Testis (tissue), 2 donors: ENCODE data around the gene EYA2.

ENCODE experiments used
- CTCF ChIP-seq, 3 experiments: fragments of 450-650 bp in 2 of 3; fragments of 200-600 bp in 1 of 3; sonication (generic) in 1 of 3; IDR thresholded peaks; one replicate each; pipeline ENCODE4 v1.5.1; 2016 to 2019; ENCODE audit warnings: antibody characterized with exemption in 3 of 3, mild to moderate bottlenecking in 2 of 3, moderate library complexity in 1 of 3
- POLR2A ChIP-seq: fragments of 450-650 bp; IDR thresholded peaks from one replicate; pipeline ENCODE4 v1.6.1; 2017; ENCODE audit warnings: antibody characterized with exemption, mild to moderate bottlenecking, moderate library complexity

GRCh38 chr20:47189060-47189459, 294.4 kb downstream of the EYA2 start:
- no peak for TF ChIP-seq POLR2A
- TF ChIP-seq CTCF (IDR thresholded peaks at IDR 0.05), result no peak
